GM19351 (cell line): ENCODE measurements around the gene NECAB2.

Experiments
- ATAC-seq: cut with Tn5 transposase; IDR thresholded peaks from one replicate; pipeline ENCODE4 v1.9.1; 2021; ENCODE audit warnings: mild to moderate bottlenecking, moderate library complexity; ENCODE audit not compliant: unreplicated experiment

The NECAB2 gene

DNA sequence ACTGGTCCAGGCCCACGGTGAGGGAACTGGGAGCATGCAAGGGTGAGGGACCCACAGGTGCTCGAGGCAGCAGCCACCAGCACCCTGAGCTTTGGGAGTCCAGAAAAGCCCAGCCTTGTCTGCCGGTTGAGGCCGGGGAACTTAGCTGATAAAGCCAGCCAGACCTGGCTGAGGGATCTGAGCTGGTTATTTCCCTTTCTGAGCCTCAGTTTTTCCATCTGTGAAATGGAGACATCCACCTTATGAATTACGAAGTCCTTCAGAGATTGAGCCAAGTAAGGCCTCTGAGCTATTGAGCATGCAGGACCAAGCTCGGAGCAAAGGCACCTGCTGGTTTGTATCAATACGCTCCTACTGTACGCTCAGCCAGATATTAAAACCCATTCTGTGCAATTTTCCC lies 13.8 kb downstream of the NECAB2 start:
- ATAC-seq = no peak

DNA sequence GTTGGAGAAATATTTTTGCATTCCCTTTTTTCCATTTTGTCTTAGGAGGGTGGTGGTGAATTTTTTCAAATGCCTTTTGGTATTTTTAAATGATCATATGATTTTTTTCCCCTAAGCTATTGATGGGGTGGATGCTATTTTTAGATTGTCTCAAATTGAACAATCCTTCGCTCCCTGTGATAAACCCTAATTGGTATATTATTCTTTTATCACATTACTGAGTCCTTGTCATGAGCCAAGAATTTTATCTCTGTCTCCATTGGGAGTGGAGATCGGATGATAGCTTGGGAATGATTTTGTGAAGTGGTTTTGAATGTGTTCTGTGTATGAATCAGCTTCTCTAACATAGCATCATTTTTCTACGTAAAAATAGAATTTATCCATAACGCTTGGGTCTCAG lies 15.4 kb downstream of the NECAB2 start:
- no peak for ATAC-seq

- ATAC-seq = no peak
Observed at GRCh38 chr16:83989300-83989699, 21.3 kb downstream of the NECAB2 start.

- no peak for ATAC-seq
Observed at GRCh38 chr16:83990492-83990891, 22.4 kb downstream of the NECAB2 start.

- no peak for ATAC-seq
Observed at GRCh38 chr16:83992624-83993023, 24.6 kb downstream of the NECAB2 start.

GRCh38 chr16:83994087-83994486 lies 26.0 kb downstream of the NECAB2 start:
- no peak for ATAC-seq

- ATAC-seq = no peak
Observed at GRCh38 chr16:83994703-83995102, 26.7 kb downstream of the NECAB2 start.

GRCh38 chr16:83995754-83996153 lies 27.7 kb downstream of the NECAB2 start:
- ATAC-seq = no peak

- ATAC-seq = no peak
Observed at GRCh38 chr16:83996481-83997252, 28.6 kb downstream of the NECAB2 start.

GRCh38 chr16:83998091-83998490 lies 30.0 kb downstream of the NECAB2 start:
- no peak for ATAC-seq

GRCh38 chr16:84000989-84001642 lies 33.1 kb downstream of the NECAB2 start:
- no peak for ATAC-seq

DNA sequence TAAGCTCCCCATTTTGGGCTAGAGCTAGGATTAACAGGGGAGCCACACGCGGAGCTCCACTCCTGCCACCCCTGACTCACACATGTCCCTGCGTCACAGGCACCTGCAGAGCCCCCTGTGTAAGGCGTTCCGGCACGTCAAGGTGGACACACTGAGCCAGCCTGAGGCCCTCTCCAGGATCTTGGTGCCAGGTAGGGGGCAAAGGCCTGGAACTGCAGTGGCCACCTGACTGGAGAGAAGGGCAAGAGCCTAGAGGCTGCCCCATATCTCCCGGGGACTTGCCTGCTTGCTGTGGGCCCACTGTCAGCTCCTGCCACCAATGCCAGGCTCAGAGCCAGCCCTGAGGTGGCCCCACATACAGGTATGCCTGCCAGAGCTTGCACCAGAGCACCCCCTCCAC lies 33.7 kb downstream of the NECAB2 start:
- no peak for ATAC-seq

GRCh38 chr16:84003038-84003437 lies 35.0 kb downstream of the NECAB2 start:
- ATAC-seq = no peak

GRCh38 chr16:84004442-84004841 lies 36.4 kb downstream of the NECAB2 start:
- ATAC-seq = no peak

DNA sequence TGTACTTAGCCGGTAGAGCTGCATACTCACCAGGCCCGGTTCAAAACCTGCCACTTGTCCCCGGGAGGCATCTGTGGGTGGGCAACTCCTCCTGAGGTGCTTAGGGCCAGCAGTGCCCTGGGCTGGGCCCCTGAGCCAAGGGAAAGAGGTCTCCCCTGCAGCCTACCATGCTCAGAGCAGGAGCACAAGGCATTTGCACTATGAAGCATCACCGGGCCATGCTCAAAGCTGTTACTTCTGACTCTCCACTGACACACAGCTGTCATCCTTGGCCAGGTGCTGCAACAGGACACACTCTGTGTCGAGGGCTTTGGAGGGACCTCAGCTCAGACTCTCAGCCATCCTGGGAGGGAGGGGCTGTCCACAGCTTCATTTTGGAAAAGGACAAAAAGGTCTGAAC lies 37.3 kb downstream of the NECAB2 start:
- ATAC-seq = no peak

GRCh38 chr16:84007520-84007919 lies 39.5 kb downstream of the NECAB2 start:
- ATAC-seq = no peak

GRCh38 chr16:84007965-84008364 lies 39.9 kb downstream of the NECAB2 start:
- ATAC-seq = no peak

GRCh38 chr16:84009282-84009681 lies 41.2 kb downstream of the NECAB2 start:
- no peak for ATAC-seq

GRCh38 chr16:84013787-84014569 lies 45.9 kb downstream of the NECAB2 start:
- ATAC-seq = peak; percentile 81

- no peak for ATAC-seq
Observed at GRCh38 chr16:84014570-84015327, 46.7 kb downstream of the NECAB2 start.

- ATAC-seq = no peak
Observed at GRCh38 chr16:84015399-84015798, 47.4 kb downstream of the NECAB2 start.
